PC-3 (cell line): ENCODE data around the gene ACTN1. TPM values are rescaled to one million over a fixed set of nuclear protein-coding genes. Genes with fewer than 3 reads are reported as not detected.

Experiments
- ATAC-seq: fragments of 200-7000 bp; cut with Tn5 transposase; 2 replicates; pipeline ENCODE4 v1.9.1; 2020; ENCODE audit warnings: mild to moderate bottlenecking, moderate library complexity
- BruUV-seq: library from RNA; stranded (reverse); fragments of 400-500 nt; replicated peaks from 2 replicates; lab custom pipeline; 2021; lab: Mats Ljungman, UMichigan
- CTCF ChIA-PET: fragments of 300-600 bp; sonication (Branson Sonifier 250); formaldehyde crosslinking; loops from one replicate; lab custom pipeline; 2022; ENCODE audit warnings: antibody characterized with exemption; lab: Charles Lee
- POLR2A ChIA-PET: fragments of 300-600 bp; sonication (Branson Sonifier 250); formaldehyde crosslinking; loops from one replicate; lab custom pipeline; 2022; ENCODE audit warnings: antibody characterized with exemption; ENCODE audit not compliant: unreplicated experiment; lab: Charles Lee
- DNase-seq: peaks from one replicate; pipeline ENCODE4 v3.0.0-alpha.2; 2015
- H2AFZ ChIP-seq: fragments of 300-600 bp; sonication (generic); 2 replicates; pipeline ENCODE4 v1.6.0; 2016; ENCODE audit warnings: antibody characterized with exemption, low read length
- H3F3A ChIP-seq: fragments of 300-600 bp; sonication (generic); one replicate; pipeline ENCODE4 v1.6.0; 2017; ENCODE audit warnings: antibody characterized with exemption, low read length, control low read depth, mild to moderate bottlenecking; ENCODE audit not compliant: unreplicated experiment
- H3K27ac ChIP-seq: fragments of 300-600 bp; sonication (generic); 2 replicates; pipeline ENCODE4 v1.5.1; 2016; ENCODE audit warnings: mild to moderate bottlenecking, low read length
- H3K27me3 ChIP-seq: fragments of 300-600 bp; sonication (generic); 2 replicates; pipeline ENCODE4 v1.6.1; 2016; ENCODE audit warnings: low read length, mixed read lengths
- H3K36me3 ChIP-seq: fragments of 300-600 bp; sonication (generic); 2 replicates; pipeline ENCODE4 v1.6.1; 2016; ENCODE audit warnings: low read depth, mixed run types, low read length, mixed read lengths
- H3K4me1 ChIP-seq: fragments of 300-600 bp; sonication (generic); 2 replicates; pipeline ENCODE4 v1.5.1; 2016; ENCODE audit warnings: low read length; ENCODE audit not compliant: insufficient read depth
- H3K4me2 ChIP-seq: fragments of 300-600 bp; sonication (generic); 2 replicates; pipeline ENCODE4 v1.6.0; 2016; ENCODE audit warnings: low read length
- H3K4me3 ChIP-seq: fragments of 300-600 bp; sonication (generic); 2 replicates; pipeline ENCODE4 v1.5.1; 2016; ENCODE audit warnings: mild to moderate bottlenecking, low read length, mixed read lengths
- H3K79me2 ChIP-seq: fragments of 300-600 bp; sonication (generic); 2 replicates; pipeline ENCODE4 v1.6.1; 2017; ENCODE audit warnings: low read length, mixed read lengths
- H3K9ac ChIP-seq: fragments of 300-600 bp; sonication (generic); 2 replicates; pipeline ENCODE4 v1.6.0; 2016; ENCODE audit warnings: mild to moderate bottlenecking, low read length
- H3K9me2 ChIP-seq: fragments of 300-600 bp; sonication (generic); replicated peaks from 2 replicates; pipeline ENCODE4 v1.6.1; 2016; ENCODE audit warnings: mixed run types, low read length, mixed read lengths
- H3K9me3 ChIP-seq: fragments of 300-600 bp; sonication (generic); 2 replicates; pipeline ENCODE4 v1.6.1; 2016; ENCODE audit warnings: low read length, mixed read lengths
- H4K20me1 ChIP-seq: fragments of 300-600 bp; sonication (generic); 2 replicates; pipeline ENCODE4 v1.6.1; 2016; ENCODE audit warnings: low read length, mixed read lengths
- EZH2 ChIP-seq: fragments of 300-600 bp; sonication (generic); IDR thresholded peaks from one replicate; pipeline ENCODE4 v1.6.1; 2017; ENCODE audit warnings: antibody characterized with exemption, mild to moderate bottlenecking, low read length; ENCODE audit not compliant: unreplicated experiment
- EZH2phosphoT487 ChIP-seq: fragments of 300-600 bp; sonication (generic); IDR thresholded peaks from 2 replicates; pipeline ENCODE4 v1.6.1; 2018; ENCODE audit warnings: mild to moderate bottlenecking, antibody characterized with exemption, low read length, borderline replicate concordance
- intact Hi-C: fragments of 100-400 bp; cut with micrococcal nuclease; formaldehyde crosslinking; loops from 2 replicates; pipeline ENCODE4 v1.9.0; 2023
- total RNA-seq: library from RNA; depleted of rRNA; stranded (reverse); fragments of >200 nt; gene quantifications from 2 replicates; pipeline ENCODE4 v1.2.3, GENCODE V29; 2014
- TF ChIP-seq, protein P1 (sequence below): fragments of 300-600 bp; sonication (generic); conservative IDR thresholded peaks from 2 replicates; pipeline ENCODE4 v1.5.1; 2017; ENCODE audit warnings: antibody characterized with exemption, low read depth, mild to moderate bottlenecking, low read length

ACTN1 gene
- total RNA-seq, 1 experiment from 2014 or later = 303 TPM

DNA sequence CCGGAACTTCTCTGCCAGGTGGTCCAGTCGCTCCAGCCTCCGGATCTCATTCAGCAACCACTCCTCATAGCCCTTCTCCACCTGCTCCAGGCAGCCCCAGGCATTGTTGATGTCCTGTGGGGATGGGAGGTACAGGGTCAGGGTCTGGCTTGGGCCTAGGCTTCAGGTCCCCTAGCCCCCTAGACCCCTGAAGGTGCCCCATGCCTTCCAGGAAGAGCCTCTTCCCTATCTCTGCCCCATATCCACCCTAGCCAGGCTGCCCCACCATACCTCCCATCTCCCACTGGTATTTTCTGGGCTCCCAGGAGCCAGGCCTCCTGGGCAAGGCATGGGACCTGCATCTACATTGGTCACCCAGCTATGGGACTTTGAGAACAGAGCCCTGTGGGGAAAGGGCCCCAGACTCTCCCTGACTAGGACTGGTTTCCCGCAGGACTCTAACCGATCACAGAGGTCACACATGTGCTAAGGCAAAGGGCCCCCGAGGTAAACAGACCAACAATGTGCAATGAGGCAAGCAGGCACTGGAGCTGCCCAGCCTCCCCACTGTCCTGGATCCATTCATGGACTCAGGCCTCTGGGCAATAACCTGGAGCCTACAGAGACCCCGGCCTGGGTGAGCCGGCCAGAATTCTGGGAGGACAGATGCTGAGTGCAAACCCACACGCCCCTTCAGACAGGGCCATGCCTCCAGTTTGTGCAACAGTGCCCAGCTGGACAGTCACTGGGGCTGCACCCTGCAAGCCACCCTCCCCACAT is 88.8 kb downstream of the ACTN1 start:
- Histone ChIP-seq H3K4me1 (peaks cover 8% of the 10 kb centered on the region), H3K36me3 (peaks cover 89% of the 10 kb centered on the region), H3K9ac (no peak overlapping the region), H3K4me3 (no peak overlapping the region), H3K79me2 (no peaks in the 10 kb centered on the region), H3K9me3 (no peaks in the 10 kb centered on the region), H4K20me1 (0 out of 2 replicates have a peak, but pooled peaks cover 9% of the 10 kb centered on the region), H3K27ac (no peak overlapping the region), H3K9me2 (no peaks in the 10 kb centered on the region), H3K27me3 (no peaks in the 10 kb centered on the region), H3K4me2 (no peak overlapping the region), H3F3A (peaks cover under 1% of the 10 kb centered on the region), H2AFZ (no peak overlapping the region)
- no TSS peak for BruUV-seq
- DNase-seq = no peak
- intact Hi-C loops = no loop called here
- ChIA-PET CTCF (no interaction called here), POLR2A (no interaction called here)
- no peak for ATAC-seq
- TF ChIP-seq EZH2phosphoT487 = no peak
- no peak for TF ChIP-seq EZH2
- TF ChIP-seq, protein P1, sequence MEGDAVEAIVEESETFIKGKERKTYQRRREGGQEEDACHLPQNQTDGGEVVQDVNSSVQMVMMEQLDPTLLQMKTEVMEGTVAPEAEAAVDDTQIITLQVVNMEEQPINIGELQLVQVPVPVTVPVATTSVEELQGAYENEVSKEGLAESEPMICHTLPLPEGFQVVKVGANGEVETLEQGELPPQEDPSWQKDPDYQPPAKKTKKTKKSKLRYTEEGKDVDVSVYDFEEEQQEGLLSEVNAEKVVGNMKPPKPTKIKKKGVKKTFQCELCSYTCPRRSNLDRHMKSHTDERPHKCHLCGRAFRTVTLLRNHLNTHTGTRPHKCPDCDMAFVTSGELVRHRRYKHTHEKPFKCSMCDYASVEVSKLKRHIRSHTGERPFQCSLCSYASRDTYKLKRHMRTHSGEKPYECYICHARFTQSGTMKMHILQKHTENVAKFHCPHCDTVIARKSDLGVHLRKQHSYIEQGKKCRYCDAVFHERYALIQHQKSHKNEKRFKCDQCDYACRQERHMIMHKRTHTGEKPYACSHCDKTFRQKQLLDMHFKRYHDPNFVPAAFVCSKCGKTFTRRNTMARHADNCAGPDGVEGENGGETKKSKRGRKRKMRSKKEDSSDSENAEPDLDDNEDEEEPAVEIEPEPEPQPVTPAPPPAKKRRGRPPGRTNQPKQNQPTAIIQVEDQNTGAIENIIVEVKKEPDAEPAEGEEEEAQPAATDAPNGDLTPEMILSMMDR = no peak

DNA sequence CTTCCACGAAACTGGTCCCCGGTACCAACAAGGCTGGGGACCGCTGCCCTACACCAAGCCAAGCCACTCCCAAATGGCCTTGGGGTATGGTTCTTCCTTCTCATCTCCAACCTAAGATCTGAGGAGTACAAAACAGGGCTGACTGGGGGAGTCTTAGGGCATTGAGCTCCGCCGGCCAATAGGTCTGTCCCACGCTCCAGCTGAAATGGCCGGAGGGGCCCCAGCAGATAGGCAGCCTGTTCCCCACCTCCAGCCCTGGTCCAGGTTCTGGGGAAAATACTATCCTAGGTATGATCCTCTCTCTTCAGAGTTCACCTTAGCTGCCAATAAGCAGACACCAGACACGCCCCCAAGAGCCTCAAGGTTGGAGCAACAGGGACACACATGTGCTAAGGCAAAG is 90.2 kb downstream of the ACTN1 start:
- peaks cover 9% of the 10 kb centered on the region for H3F3A ChIP-seq
- H3K27me3 ChIP-seq = no peaks in the 10 kb centered on the region
- 0 out of 2 replicates have a peak, but pooled peaks cover 11% of the 10 kb centered on the region for H4K20me1 ChIP-seq
- no peak overlapping the region for H3K4me3 ChIP-seq
- ChIA-PET POLR2A (no interaction called here), CTCF (no interaction called here)
- peaks cover 22% of the 10 kb centered on the region for H3K4me1 ChIP-seq
- H2AFZ ChIP-seq = no peak overlapping the region
- H3K9me3 ChIP-seq = no peaks in the 10 kb centered on the region
- no peak overlapping the region for H3K9ac ChIP-seq
- H3K9me2 ChIP-seq = no peaks in the 10 kb centered on the region
- TF ChIP-seq, protein P1 = no peak
- TF ChIP-seq EZH2phosphoT487 (no peak), EZH2 (no peak)
- no peak for ATAC-seq
- peaks cover 81% of the 10 kb centered on the region for H3K36me3 ChIP-seq
- no TSS peak for BruUV-seq
- intact Hi-C loops = no loop called here
- H3K27ac ChIP-seq = no peak overlapping the region
- H3K79me2 ChIP-seq = no peaks in the 10 kb centered on the region
- DNase-seq = no peak
- no peak overlapping the region for H3K4me2 ChIP-seq
